Measurements from ENCODE around the gene SLC16A7. TPM values are rescaled to one million over a fixed set of nuclear protein-coding genes. Genes with fewer than 3 reads are reported as not detected.

SLC16A7 gene
- total and polyA plus RNA-seq, 9 donors, result 2.0 to 21.9 (median 13.7) TPM

GRCh38 chr12:59652130-59652529, 56.3 kb downstream of the SLC16A7 start:
- no peak overlapping the region for H3K4me3 ChIP-seq
- TF ChIP-seq POLR2A (IDR thresholded peaks at IDR 0.05) (no peak), EP300 (IDR thresholded peaks at IDR 0.05) (no peak), CTCF (IDR thresholded peaks at IDR 0.05) (no peak)
- H3K36me3 ChIP-seq, result no peaks in the 10 kb centered on the region
- no peak for DNase-seq
- peaks cover 1% of the 10 kb centered on the region for H3K4me1 ChIP-seq (ENCODE audit: insufficient read depth)
- intact Hi-C loops (cut with DNase I), result no loop called here
- no peak overlapping the region for H3K27ac ChIP-seq
- no peaks in the 10 kb centered on the region for H3K9me3 ChIP-seq
- H3K27me3 ChIP-seq, result no peaks in the 10 kb centered on the region
- 71 to 86% (median 85%) methylated on average over 1 of the region's 1 CpG for WGBS, 3 donors

- intact Hi-C loops (cut with DNase I), result no loop called here
- no peak overlapping the region for H3K4me3 ChIP-seq
- H3K27me3 ChIP-seq, result no peaks in the 10 kb centered on the region
- no peak for DNase-seq
- TF ChIP-seq POLR2A (IDR thresholded peaks at IDR 0.05) (no peak), CTCF (IDR thresholded peaks at IDR 0.05) (no peak), EP300 (IDR thresholded peaks at IDR 0.05) (no peak)
- no peaks in the 10 kb centered on the region for H3K9me3 ChIP-seq
- H3K27ac ChIP-seq, result no peak overlapping the region
- no peaks in the 10 kb centered on the region for H3K36me3 ChIP-seq
- peaks cover 1% of the 10 kb centered on the region for H3K4me1 ChIP-seq (ENCODE audit: insufficient read depth)
Observed at GRCh38 chr12:59654061-59654460, 58.2 kb downstream of the SLC16A7 start.

GRCh38 chr12:59657266-59657665, 61.4 kb downstream of the SLC16A7 start:
- WGBS, 3 donors, result 89 to 94% (median 93%) methylated on average over 2 of the region's 2 CpGs
- TF ChIP-seq EP300 (IDR thresholded peaks at IDR 0.05), result no peak
- TF ChIP-seq CTCF (IDR thresholded peaks at IDR 0.05), result no peak
- no peak for TF ChIP-seq POLR2A (IDR thresholded peaks at IDR 0.05)
- Histone ChIP-seq H3K4me1 (ENCODE audit: insufficient read depth) (no peaks in the 10 kb centered on the region), H3K4me3 (no peak overlapping the region), H3K27ac (no peak overlapping the region), H3K36me3 (no peaks in the 10 kb centered on the region), H3K9me3 (no peaks in the 10 kb centered on the region), H3K27me3 (no peaks in the 10 kb centered on the region)
- DNase-seq, result no peak
- intact Hi-C loops (cut with DNase I), result no loop called here

GRCh38 chr12:59657711-59658110, 61.9 kb downstream of the SLC16A7 start:
- Histone ChIP-seq H3K4me3 (no peak overlapping the region), H3K27ac (no peak overlapping the region), H3K4me1 (ENCODE audit: insufficient read depth) (no peaks in the 10 kb centered on the region), H3K27me3 (no peaks in the 10 kb centered on the region), H3K36me3 (no peaks in the 10 kb centered on the region), H3K9me3 (no peaks in the 10 kb centered on the region)
- WGBS, 3 donors, result 93 to 97% (median 94%) methylated on average over 1 of the region's 1 CpG
- no peak for DNase-seq
- intact Hi-C loops (cut with DNase I), result no loop called here
- TF ChIP-seq EP300 (IDR thresholded peaks at IDR 0.05) (no peak), POLR2A (IDR thresholded peaks at IDR 0.05) (no peak)

GRCh38 chr12:59660148-59660547, 64.3 kb downstream of the SLC16A7 start:
- TF ChIP-seq POLR2A (IDR thresholded peaks at IDR 0.05) (no peak), CTCF (IDR thresholded peaks at IDR 0.05) (no peak), EP300 (IDR thresholded peaks at IDR 0.05) (no peak)
- 87 to 96% (median 91%) methylated on average over 2 of the region's 2 CpGs for WGBS, 3 donors
- Histone ChIP-seq H3K36me3 (no peaks in the 10 kb centered on the region), H3K4me1 (ENCODE audit: insufficient read depth) (no peaks in the 10 kb centered on the region), H3K4me3 (no peak overlapping the region), H3K27ac (no peak overlapping the region), H3K9me3 (no peaks in the 10 kb centered on the region), H3K27me3 (no peaks in the 10 kb centered on the region)
- intact Hi-C loops (cut with DNase I), result no loop called here
- DNase-seq, result no peak

Data from ovary (tissue), 9 donors.